ENCODE data around the gene ZNF281.
"Not testable (repeated sequence)": the region's sequence is repeated elsewhere in the genome, so short reads cannot be mapped to it uniquely, and the experiment has no call there.

Gene ZNF281

DNA sequence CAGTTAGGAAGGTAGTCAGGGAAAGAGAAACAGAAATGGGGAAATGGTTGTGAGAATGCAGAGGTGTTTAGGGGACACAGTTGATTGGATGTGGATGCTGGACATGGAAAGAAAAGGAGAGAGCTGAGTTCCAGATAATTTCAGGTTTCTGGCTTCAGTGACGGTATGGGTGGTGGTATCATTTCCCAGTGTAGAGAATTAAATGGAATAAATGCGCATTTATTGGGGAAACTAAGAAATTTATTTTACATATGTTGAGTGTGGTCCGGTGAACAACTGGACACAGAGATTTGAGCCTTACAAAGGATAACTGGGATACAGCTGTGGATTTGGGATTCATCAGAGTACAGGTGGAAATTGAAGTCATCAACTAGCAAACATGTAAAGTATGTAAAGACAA, 12.4 kb upstream of the ZNF281 start:
- DNase-seq (ENCODE audit: extremely low spot score), result no peak
- TF ChIP-seq ELF4 (IDR thresholded peaks at IDR 0.05) (no peak), FOXA1 (IDR thresholded peaks at IDR 0.05) (no peak), ARNT (IDR thresholded peaks at IDR 0.05) (no peak), TARDBP (IDR thresholded peaks at IDR 0.05) (no peak), BHLHE40 (IDR thresholded peaks at IDR 0.05; ENCODE audit: borderline replicate concordance) (no peak), PKNOX1 (IDR thresholded peaks at IDR 0.05) (no peak), LEF1 (IDR thresholded peaks at IDR 0.05; ENCODE audit: borderline replicate concordance) (no peak), FOXM1 (IDR thresholded peaks at IDR 0.05; ENCODE audit: borderline replicate concordance) (no peak)
- POLR2A ChIA-PET, result no interaction called here
- CTCF ChIA-PET, result no interaction called here

- ChIA-PET CTCF (interaction anchor here (0.6 kb wide), 1 partner anchor 768 kb away, joined by 7 read pairs; no protein-coding TSS in a partner anchor), POLR2A (interaction anchor here (0.9 kb wide), 1 partner anchor 68 kb away, joined by 3 read pairs; no protein-coding TSS in a partner anchor)
- no peak for DNase-seq (ENCODE audit: extremely low spot score)
- TF ChIP-seq HDGF (IDR thresholded peaks at IDR 0.05; ENCODE audit: borderline replicate concordance), result no peak
- no peak for TF ChIP-seq ARNT (IDR thresholded peaks at IDR 0.05)
- no peak for TF ChIP-seq FOXM1 (IDR thresholded peaks at IDR 0.05; ENCODE audit: borderline replicate concordance)
- no peak for TF ChIP-seq PKNOX1 (IDR thresholded peaks at IDR 0.05)
- TF ChIP-seq FOXK2 (IDR thresholded peaks at IDR 0.05), result no peak
- no peak for TF ChIP-seq NFRKB (IDR thresholded peaks at IDR 0.05)
- no peak for TF ChIP-seq L3MBTL2 (conservative IDR thresholded peaks at IDR 0.05)
- no peak for TF ChIP-seq FOXA1 (IDR thresholded peaks at IDR 0.05)
- TF ChIP-seq SUZ12 (IDR thresholded peaks at IDR 0.05), result no peak
- TF ChIP-seq TARDBP (IDR thresholded peaks at IDR 0.05), result no peak
- no peak for TF ChIP-seq BHLHE40 (IDR thresholded peaks at IDR 0.05; ENCODE audit: borderline replicate concordance)
- TF ChIP-seq ELF4 (IDR thresholded peaks at IDR 0.05), result no peak
- no peak for TF ChIP-seq LEF1 (IDR thresholded peaks at IDR 0.05; ENCODE audit: borderline replicate concordance)
- TF ChIP-seq CTBP1 (IDR thresholded peaks at IDR 0.05; ENCODE audit: borderline replicate concordance), result no peak
- TF ChIP-seq ZNF384 (IDR thresholded peaks at IDR 0.05), result no peak
- no peak for TF ChIP-seq SP1 (IDR thresholded peaks at IDR 0.05)
These were observed 6.2 kb upstream of the ZNF281 start for GRCh38 chr1:200415789-200416593.

GRCh38 chr1:200415227-200415626, 5.4 kb upstream of the ZNF281 start:
- ChIA-PET CTCF (no interaction called here), POLR2A (no interaction called here)
- no peak for DNase-seq (ENCODE audit: extremely low spot score)
- TF ChIP-seq BHLHE40 (IDR thresholded peaks at IDR 0.05; ENCODE audit: borderline replicate concordance), result no peak
- no peak for TF ChIP-seq TARDBP (IDR thresholded peaks at IDR 0.05)
- TF ChIP-seq NFRKB (IDR thresholded peaks at IDR 0.05), result no peak
- TF ChIP-seq PKNOX1 (IDR thresholded peaks at IDR 0.05), result no peak
- no peak for TF ChIP-seq ARNT (IDR thresholded peaks at IDR 0.05)
- TF ChIP-seq ELF4 (IDR thresholded peaks at IDR 0.05), result no peak
- no peak for TF ChIP-seq FOXK2 (IDR thresholded peaks at IDR 0.05)
- TF ChIP-seq FOXM1 (IDR thresholded peaks at IDR 0.05; ENCODE audit: borderline replicate concordance), result no peak

- ChIA-PET POLR2A (no interaction called here), CTCF (interaction anchor here (0.6 kb wide), 1 partner anchor 138 kb away, joined by 6 read pairs; no protein-coding TSS in a partner anchor)
- TF ChIP-seq BHLHE40 (IDR thresholded peaks at IDR 0.05; ENCODE audit: borderline replicate concordance), result no peak
- no peak for TF ChIP-seq FOXA1 (IDR thresholded peaks at IDR 0.05)
- TF ChIP-seq FOXK2 (IDR thresholded peaks at IDR 0.05), result no peak
- no peak for TF ChIP-seq CTBP1 (IDR thresholded peaks at IDR 0.05; ENCODE audit: borderline replicate concordance)
- no peak for TF ChIP-seq ARNT (IDR thresholded peaks at IDR 0.05)
- no peak for TF ChIP-seq FOXM1 (IDR thresholded peaks at IDR 0.05; ENCODE audit: borderline replicate concordance)
- TF ChIP-seq SUZ12 (IDR thresholded peaks at IDR 0.05), result no peak
- no peak for TF ChIP-seq TARDBP (IDR thresholded peaks at IDR 0.05)
- no peak for TF ChIP-seq L3MBTL2 (conservative IDR thresholded peaks at IDR 0.05)
- TF ChIP-seq SP1 (IDR thresholded peaks at IDR 0.05), result no peak
- no peak for TF ChIP-seq PKNOX1 (IDR thresholded peaks at IDR 0.05)
- TF ChIP-seq ZNF384 (IDR thresholded peaks at IDR 0.05), result no peak
- no peak for TF ChIP-seq NFRKB (IDR thresholded peaks at IDR 0.05)
- TF ChIP-seq ELF4 (IDR thresholded peaks at IDR 0.05), result no peak
- TF ChIP-seq HDGF (IDR thresholded peaks at IDR 0.05; ENCODE audit: borderline replicate concordance), result no peak
- no peak for TF ChIP-seq LEF1 (IDR thresholded peaks at IDR 0.05; ENCODE audit: borderline replicate concordance)
- DNase-seq (ENCODE audit: extremely low spot score), result no peak
These were observed 4.8 kb upstream of the ZNF281 start for GRCh38 chr1:200414657-200415056.

DNA sequence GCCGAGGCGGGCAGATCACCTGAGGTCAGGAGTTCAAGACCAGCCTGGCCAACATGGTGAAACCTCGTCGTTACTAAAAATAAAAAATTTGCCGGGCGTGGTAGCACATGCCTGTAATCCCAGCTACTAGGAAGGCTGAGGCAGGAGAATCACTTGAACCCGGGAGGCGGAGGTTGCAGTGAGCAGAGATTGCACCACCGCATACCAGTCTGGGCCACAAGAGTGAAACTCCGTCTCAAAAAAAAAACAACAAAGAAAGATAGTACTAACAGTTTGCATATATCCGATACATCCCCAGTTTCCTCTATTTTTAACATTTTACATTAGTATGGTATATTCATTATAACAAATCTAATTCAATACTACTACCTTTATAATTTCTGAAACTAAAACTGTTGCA, 3.9 kb upstream of the ZNF281 start:
- POLR2A ChIA-PET; DNase-seq (ENCODE audit: extremely low spot score); CTCF ChIA-PET: not testable (repeated sequence)

Data from HEK293T (cell line).